GM12874 (cell line): ENCODE results near the gene FAM229B.
A peak's percentile ranks its signal among the peaks of the same experiment; 100 is the strongest.

ENCODE experiments used
- CTCF ChIP-seq: IDR thresholded peaks from 2 replicates; pipeline ENCODE4 v1.5.1; 2011; ENCODE audit warnings: low read depth, mild to moderate bottlenecking, control low read depth, low read length, moderate library complexity; ENCODE audit not compliant: insufficient read depth

The FAM229B gene

DNA sequence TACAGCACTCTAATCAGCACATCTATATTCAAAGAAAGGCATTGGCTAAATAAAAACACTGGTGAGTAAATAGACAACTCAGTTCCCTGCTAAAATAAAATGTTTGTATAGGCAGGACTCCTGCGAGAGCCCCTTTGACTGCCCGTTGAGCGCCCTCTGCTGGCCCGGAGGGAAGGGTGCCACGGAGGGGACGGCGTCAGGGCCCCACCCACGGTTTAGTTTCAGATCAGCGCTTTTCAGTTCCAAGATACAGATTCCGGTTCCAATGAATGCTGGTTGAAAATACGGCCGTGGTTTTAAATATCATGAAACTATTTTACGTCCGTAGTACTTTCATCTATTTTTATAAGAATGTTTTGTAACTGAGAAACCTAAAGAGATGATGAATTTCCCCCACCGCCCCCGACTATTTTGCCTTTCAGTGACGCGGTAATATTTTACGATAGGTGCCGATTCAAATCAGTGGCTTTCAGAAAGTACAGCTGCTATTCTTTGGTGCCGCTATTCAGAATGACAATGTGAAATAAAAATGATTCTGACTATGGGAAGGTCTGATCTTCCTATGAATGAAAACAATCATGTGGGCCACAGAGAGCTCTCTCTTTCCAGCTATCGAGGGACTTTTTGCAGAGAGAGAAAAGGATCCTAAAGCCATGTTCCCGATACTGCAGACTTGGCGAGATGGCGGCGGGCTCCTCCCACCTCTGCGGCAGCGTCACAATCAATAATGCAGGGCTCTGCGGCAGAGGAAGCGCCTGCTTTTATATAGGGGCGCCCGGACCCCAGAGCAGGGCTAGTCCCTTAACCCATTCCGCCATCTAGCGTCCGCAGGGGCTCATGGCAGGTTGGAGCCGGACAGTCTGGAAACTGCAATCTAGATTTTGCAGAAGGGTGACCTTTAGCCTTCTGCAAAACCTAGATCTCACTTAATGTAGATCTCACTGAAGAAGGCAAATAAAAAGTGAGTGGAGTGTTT lies 44.1 kb upstream of the FAM229B start:
- peak; percentile 93 for TF ChIP-seq CTCF

DNA sequence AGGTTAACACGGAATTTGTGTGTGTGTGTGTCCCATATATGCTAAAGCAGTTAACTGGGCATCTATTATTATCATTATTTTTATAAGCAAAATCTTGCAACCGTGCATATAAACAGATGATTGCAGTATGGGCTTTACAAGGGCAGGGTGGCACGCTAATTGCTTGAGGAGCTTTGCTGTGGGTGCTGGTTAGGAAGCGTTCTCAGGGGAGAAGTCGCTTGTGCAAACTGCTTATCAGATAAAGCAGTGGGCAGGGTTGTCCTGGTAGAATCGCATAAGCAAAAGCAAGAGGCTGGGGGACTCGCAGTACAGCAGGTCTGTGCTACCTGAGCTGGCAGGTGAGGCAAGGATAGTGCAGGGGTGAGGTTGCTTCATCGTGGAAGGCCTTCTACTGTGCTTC lies 43.2 kb upstream of the FAM229B start:
- no peak for TF ChIP-seq CTCF

DNA sequence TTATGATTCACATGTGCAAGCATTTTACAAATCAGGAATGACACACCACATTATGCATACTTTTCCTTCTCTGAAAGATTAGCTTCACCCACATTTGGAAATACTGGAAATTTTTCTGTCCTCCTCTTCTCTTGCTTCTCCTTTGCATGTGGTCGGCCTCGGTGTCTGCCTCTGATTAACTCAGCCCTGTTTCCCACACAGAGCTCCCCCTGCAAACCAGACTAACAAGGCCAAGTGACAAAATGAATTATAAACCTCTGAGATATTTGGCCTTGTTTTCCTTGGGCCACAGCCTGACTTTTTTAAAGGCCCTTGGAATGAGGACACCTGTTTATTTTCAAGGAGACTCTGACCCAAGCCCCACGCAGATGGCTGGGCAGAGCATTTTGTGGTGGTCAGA lies 42.5 kb upstream of the FAM229B start:
- TF ChIP-seq CTCF, result no peak

DNA sequence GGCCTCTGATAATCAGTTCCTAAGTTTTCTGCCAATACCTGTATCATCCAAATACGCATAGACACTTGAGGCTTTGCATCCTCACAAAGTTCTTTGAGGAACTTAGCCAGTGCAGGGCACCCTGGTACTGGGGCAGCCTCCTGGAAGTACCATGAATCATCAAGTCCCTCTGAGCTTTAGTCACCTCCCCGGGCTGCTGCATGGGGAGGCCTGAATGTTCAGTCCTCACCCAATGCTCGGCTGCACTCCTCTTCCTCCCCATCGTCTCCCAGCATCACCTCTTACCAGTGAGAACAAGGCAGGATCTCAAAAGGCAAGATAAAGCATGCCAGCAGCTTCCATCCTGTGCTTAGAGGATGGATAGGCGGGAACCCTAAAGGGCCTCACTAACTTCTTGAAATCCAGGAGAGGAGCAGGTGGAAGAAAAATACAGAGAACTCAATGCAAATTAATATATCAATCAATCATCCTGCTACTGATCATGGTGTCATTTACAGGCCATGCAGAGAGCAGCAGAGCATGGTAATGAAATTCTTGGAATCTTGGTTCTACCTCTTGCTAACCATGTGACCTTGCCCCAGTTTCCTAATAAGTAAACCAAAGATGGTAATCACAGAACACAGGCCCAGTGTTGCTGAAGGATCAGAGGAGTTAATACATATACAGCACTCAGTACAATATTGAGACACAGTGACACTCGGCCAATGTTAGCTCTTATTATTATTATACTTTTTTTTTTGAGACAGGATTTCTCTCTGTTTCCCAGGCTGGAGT lies 38.2 kb upstream of the FAM229B start:
- no peak for TF ChIP-seq CTCF

DNA sequence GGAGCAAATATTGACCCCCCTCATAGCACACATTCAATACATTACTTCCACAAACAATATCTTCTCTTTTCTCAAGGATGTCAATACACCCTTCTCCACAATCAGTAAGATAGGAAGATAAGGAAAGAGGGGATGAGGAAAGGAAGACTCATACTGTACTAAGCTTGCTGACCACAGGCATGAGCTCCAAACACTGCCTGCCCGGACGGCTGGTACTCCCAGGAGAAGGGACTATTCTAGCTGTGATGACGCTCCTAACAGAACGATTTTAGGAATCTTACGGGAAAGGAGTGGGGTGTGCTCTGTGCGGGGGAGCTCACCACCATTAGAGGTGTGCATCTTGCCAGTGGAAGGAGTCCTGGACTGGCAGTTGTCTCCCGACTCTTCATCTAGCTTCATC lies 37.4 kb upstream of the FAM229B start:
- TF ChIP-seq CTCF, result no peak

DNA sequence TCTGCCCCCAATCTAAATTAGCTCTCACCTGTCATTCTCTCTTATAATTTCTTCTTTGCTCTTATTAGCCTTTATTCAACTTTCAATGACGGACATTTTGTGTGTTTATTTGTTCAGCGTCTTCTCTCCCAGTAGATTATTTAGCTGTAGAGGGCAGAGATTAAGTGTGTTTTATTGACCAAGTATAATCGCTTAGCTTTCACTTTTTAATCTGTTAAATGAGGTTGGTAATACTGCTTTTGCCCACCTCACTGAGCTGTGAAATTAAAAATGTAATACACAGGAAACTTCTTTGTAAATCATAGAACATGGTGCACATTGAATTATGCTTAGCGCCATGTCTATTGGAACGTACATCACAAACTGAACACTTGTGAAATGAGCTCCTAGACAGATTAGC lies 37.0 kb upstream of the FAM229B start:
- no peak for TF ChIP-seq CTCF

- no peak for TF ChIP-seq CTCF
Measured at GRCh38 chr6:112054001-112054400, 33.4 kb upstream of the FAM229B start, which contains the start of gene CCN6. TSS of gene CCN6 (plus strand) at chr6:112054104. CDS start at chr6:112054358, 254 bp downstream.
